ENCODE measurements around the gene NAP1L4.

The NAP1L4 gene

GRCh38 chr11:2934021-2934550 is 58.0 kb downstream of the NAP1L4 start:
- no peak overlapping the region for H3K4me3 Mint-ChIP-seq
- peak overlapping the region; percentile 63 for H3K27ac Mint-ChIP-seq
- H3K4me1 Mint-ChIP-seq (ENCODE audit: low read depth): peaks cover 9% of the 10 kb centered on the region
- peaks cover 16% of the 10 kb centered on the region for H3K36me3 Mint-ChIP-seq (ENCODE audit: low read depth)
- H3K27me3 Mint-ChIP-seq (ENCODE audit: low read depth): peaks cover 9% of the 10 kb centered on the region
- H3K9me3 Mint-ChIP-seq: peaks cover 22% of the 10 kb centered on the region

GRCh38 chr11:2933375-2934020 is 58.6 kb downstream of the NAP1L4 start:
- H3K4me3 Mint-ChIP-seq: no peak overlapping the region

GRCh38 chr11:2932850-2933251 is 59.3 kb downstream of the NAP1L4 start:
- no peak overlapping the region for H3K4me3 Mint-ChIP-seq
- peaks cover 16% of the 10 kb centered on the region for H3K4me1 Mint-ChIP-seq (ENCODE audit: low read depth)
- peaks cover 10% of the 10 kb centered on the region for H3K9me3 Mint-ChIP-seq
- H3K27me3 Mint-ChIP-seq (ENCODE audit: low read depth): peaks cover 18% of the 10 kb centered on the region
- peak overlapping the region; percentile 41 for H3K27ac Mint-ChIP-seq
- H3K36me3 Mint-ChIP-seq (ENCODE audit: low read depth): peaks cover 5% of the 10 kb centered on the region

More at GRCh38 chr11:2933375-2934020, 58.6 kb downstream of the NAP1L4 start:
- H3K27ac Mint-ChIP-seq: peak overlapping the region; percentile 63
- peaks cover 11% of the 10 kb centered on the region for H3K4me1 Mint-ChIP-seq (ENCODE audit: low read depth)
- H3K27me3 Mint-ChIP-seq (ENCODE audit: low read depth): peaks cover 12% of the 10 kb centered on the region
- H3K36me3 Mint-ChIP-seq (ENCODE audit: low read depth): peaks cover 11% of the 10 kb centered on the region
- peaks cover 16% of the 10 kb centered on the region for H3K9me3 Mint-ChIP-seq

- Mint-ChIP-seq H3K36me3 (ENCODE audit: low read depth) (peaks cover 2% of the 10 kb centered on the region), H3K4me3 (no peak overlapping the region), H3K9me3 (peaks cover 2% of the 10 kb centered on the region), H3K27ac (peak overlapping the region; percentile 26), H3K4me1 (ENCODE audit: low read depth) (peaks cover 17% of the 10 kb centered on the region), H3K27me3 (ENCODE audit: low read depth) (peaks cover 24% of the 10 kb centered on the region)
These were observed 60.1 kb downstream of the NAP1L4 start for GRCh38 chr11:2931771-2932738.

GRCh38 chr11:2931420-2931746 is 60.7 kb downstream of the NAP1L4 start:
- H3K27ac Mint-ChIP-seq: no peak overlapping the region
- H3K27me3 Mint-ChIP-seq (ENCODE audit: low read depth): peaks cover 24% of the 10 kb centered on the region
- H3K9me3 Mint-ChIP-seq: no peaks in the 10 kb centered on the region
- peaks cover 17% of the 10 kb centered on the region for H3K4me1 Mint-ChIP-seq (ENCODE audit: low read depth)
- H3K36me3 Mint-ChIP-seq (ENCODE audit: low read depth): peaks cover 2% of the 10 kb centered on the region
- H3K4me3 Mint-ChIP-seq: no peak overlapping the region

GRCh38 chr11:2930704-2931419 is 61.3 kb downstream of the NAP1L4 start:
- Mint-ChIP-seq H3K9me3 (no peaks in the 10 kb centered on the region), H3K36me3 (ENCODE audit: low read depth) (peaks cover 2% of the 10 kb centered on the region), H3K27ac (peak overlapping the region; percentile 74), H3K27me3 (ENCODE audit: low read depth) (peaks cover 24% of the 10 kb centered on the region), H3K4me3 (peak overlapping the region; percentile 81), H3K4me1 (ENCODE audit: low read depth) (peaks cover 17% of the 10 kb centered on the region)

- Mint-ChIP-seq H3K4me1 (ENCODE audit: low read depth) (peaks cover 17% of the 10 kb centered on the region), H3K36me3 (ENCODE audit: low read depth) (peaks cover 2% of the 10 kb centered on the region), H3K27me3 (ENCODE audit: low read depth) (peaks cover 24% of the 10 kb centered on the region), H3K27ac (peak overlapping the region; percentile 74), H3K9me3 (no peaks in the 10 kb centered on the region), H3K4me3 (peak overlapping the region; percentile 81)
These were observed 62.0 kb downstream of the NAP1L4 start for GRCh38 chr11:2929950-2930703.

- H3K9me3 Mint-ChIP-seq: no peaks in the 10 kb centered on the region
- H3K27ac Mint-ChIP-seq: peak overlapping the region; percentile 62
- peaks cover 24% of the 10 kb centered on the region for H3K27me3 Mint-ChIP-seq (ENCODE audit: low read depth)
- H3K36me3 Mint-ChIP-seq (ENCODE audit: low read depth): peaks cover 2% of the 10 kb centered on the region
- H3K4me3 Mint-ChIP-seq: peak overlapping the region; percentile 74
- peaks cover 17% of the 10 kb centered on the region for H3K4me1 Mint-ChIP-seq (ENCODE audit: low read depth)
These were observed 62.6 kb downstream of the NAP1L4 start for GRCh38 chr11:2929531-2929949.

GRCh38 chr11:2928605-2929530 is 63.3 kb downstream of the NAP1L4 start, which contains the start of gene PHLDA2:
PHLDA2 (minus strand) TSS chr11:2929420; CDS start chr11:2929364, 56 bp downstream.
- H3K27ac Mint-ChIP-seq: peak within 1 kb of the TSS; percentile 62
- H3K4me3 Mint-ChIP-seq: peak within 1 kb of the TSS; percentile 77
- no peaks in the 10 kb centered on the region for H3K9me3 Mint-ChIP-seq
- peaks cover 24% of the 10 kb centered on the region for H3K27me3 Mint-ChIP-seq (ENCODE audit: low read depth)
- peaks cover 2% of the 10 kb centered on the region for H3K36me3 Mint-ChIP-seq (ENCODE audit: low read depth)
- peaks cover 17% of the 10 kb centered on the region for H3K4me1 Mint-ChIP-seq (ENCODE audit: low read depth)

- H3K4me1 Mint-ChIP-seq (ENCODE audit: low read depth): peaks cover 17% of the 10 kb centered on the region
- H3K9me3 Mint-ChIP-seq: no peaks in the 10 kb centered on the region
- peak overlapping the region; percentile 77 for H3K4me3 Mint-ChIP-seq
- peaks cover 2% of the 10 kb centered on the region for H3K36me3 Mint-ChIP-seq (ENCODE audit: low read depth)
- peaks cover 24% of the 10 kb centered on the region for H3K27me3 Mint-ChIP-seq (ENCODE audit: low read depth)
- H3K27ac Mint-ChIP-seq: no peak overlapping the region
These were observed 64.1 kb downstream of the NAP1L4 start for GRCh38 chr11:2927851-2928604.

GRCh38 chr11:2927121-2927800 is 64.9 kb downstream of the NAP1L4 start:
- no peaks in the 10 kb centered on the region for H3K9me3 Mint-ChIP-seq
- H3K27ac Mint-ChIP-seq: no peak overlapping the region
- peak overlapping the region; percentile 77 for H3K4me3 Mint-ChIP-seq
- peaks cover 24% of the 10 kb centered on the region for H3K27me3 Mint-ChIP-seq (ENCODE audit: low read depth)
- H3K36me3 Mint-ChIP-seq (ENCODE audit: low read depth): peaks cover 2% of the 10 kb centered on the region
- H3K4me1 Mint-ChIP-seq (ENCODE audit: low read depth): peaks cover 15% of the 10 kb centered on the region

GRCh38 chr11:2926611-2927051 is 65.5 kb downstream of the NAP1L4 start:
- Mint-ChIP-seq H3K36me3 (ENCODE audit: low read depth) (peaks cover 2% of the 10 kb centered on the region), H3K4me1 (ENCODE audit: low read depth) (peaks cover 15% of the 10 kb centered on the region), H3K9me3 (no peaks in the 10 kb centered on the region), H3K4me3 (no peak overlapping the region), H3K27me3 (ENCODE audit: low read depth) (peaks cover 24% of the 10 kb centered on the region), H3K27ac (no peak overlapping the region)

Data from T-helper 1 cell treated with Interleukin-12 subunit alpha and Interleukin-12 subunit beta and Interleukin-4 antibody, amounts not matched to agents 30 μg/mL and 1 μg/mL, for 36 hours (primary cell).